GM23248 (cell line): ENCODE measurements around the gene HIVEP3.

Source experiments
- EZH2 ChIP-seq: fragments of 200-600 bp; sonication (generic); IDR thresholded peaks from 2 replicates; pipeline ENCODE4 v1.6.1; 2018; ENCODE audit warnings: antibody characterized with exemption, mild to moderate bottlenecking; ENCODE audit not compliant: insufficient read depth, poor library complexity, severe bottlenecking
- EZH2phosphoT487 ChIP-seq: fragments of 200-600 bp; sonication (generic); IDR thresholded peaks from 2 replicates; pipeline ENCODE4 v1.6.1; 2018; ENCODE audit warnings: antibody characterized with exemption, moderate library complexity, mild to moderate bottlenecking, low read depth; ENCODE audit not compliant: insufficient read depth

- TF ChIP-seq EZH2 (no peak), EZH2phosphoT487 (no peak)
Measured at GRCh38 chr1:41924911-41925310, 6.2 kb upstream of the HIVEP3 start.
